Measurements from ENCODE around the gene CEP104. TPM values are rescaled to one million over a fixed set of nuclear protein-coding genes. Genes with fewer than 3 reads are reported as not detected.

The CEP104 gene
- total RNA-seq, 2 donors from 2014 or later = 33.0 to 34.6 TPM

DNA sequence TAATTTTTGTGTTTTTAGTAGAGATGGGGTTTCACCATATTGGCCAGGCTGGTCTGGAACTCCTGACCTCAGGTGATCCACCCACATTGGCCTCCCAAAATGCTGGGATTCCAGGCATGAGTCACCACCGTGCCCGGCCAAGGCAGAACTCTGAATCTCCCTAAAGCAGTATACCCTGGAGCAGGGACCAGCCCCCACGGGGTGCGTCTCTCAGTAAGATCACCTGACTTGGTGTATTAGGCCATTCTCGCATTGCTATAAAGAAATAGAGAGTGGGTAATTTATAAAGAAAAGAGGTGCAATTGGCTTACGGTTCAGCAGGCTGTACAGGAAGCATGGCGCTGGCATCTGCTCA lies 14.4 kb upstream of the CEP104 start:
- Mint-ChIP-seq H3K4me1 (peaks cover 2% of the 10 kb centered on the region), H3K27ac (no peak overlapping the region), H3K27me3 (no peaks in the 10 kb centered on the region), H3K4me3 (no peak overlapping the region), H3K36me3 (ENCODE audit: low read depth) (peaks cover 2% of the 10 kb centered on the region)
- no peak for DNase-seq
- H3K9me3 ChIP-seq (ENCODE audit: control insufficient read depth, low read length, poor library complexity, severe bottlenecking) = no peaks in the 10 kb centered on the region
- ATAC-seq = no peak

GRCh38 chr1:3869751-3870301 lies 12.8 kb upstream of the CEP104 start:
- no peak for DNase-seq
- Mint-ChIP-seq H3K4me3 (no peak overlapping the region), H3K27me3 (no peaks in the 10 kb centered on the region), H3K27ac (no peak overlapping the region), H3K36me3 (ENCODE audit: low read depth) (peaks cover 2% of the 10 kb centered on the region), H3K4me1 (peaks cover 4% of the 10 kb centered on the region)
- H3K9me3 ChIP-seq (ENCODE audit: control insufficient read depth, low read length, poor library complexity, severe bottlenecking) = no peaks in the 10 kb centered on the region
- no peak for ATAC-seq

DNA sequence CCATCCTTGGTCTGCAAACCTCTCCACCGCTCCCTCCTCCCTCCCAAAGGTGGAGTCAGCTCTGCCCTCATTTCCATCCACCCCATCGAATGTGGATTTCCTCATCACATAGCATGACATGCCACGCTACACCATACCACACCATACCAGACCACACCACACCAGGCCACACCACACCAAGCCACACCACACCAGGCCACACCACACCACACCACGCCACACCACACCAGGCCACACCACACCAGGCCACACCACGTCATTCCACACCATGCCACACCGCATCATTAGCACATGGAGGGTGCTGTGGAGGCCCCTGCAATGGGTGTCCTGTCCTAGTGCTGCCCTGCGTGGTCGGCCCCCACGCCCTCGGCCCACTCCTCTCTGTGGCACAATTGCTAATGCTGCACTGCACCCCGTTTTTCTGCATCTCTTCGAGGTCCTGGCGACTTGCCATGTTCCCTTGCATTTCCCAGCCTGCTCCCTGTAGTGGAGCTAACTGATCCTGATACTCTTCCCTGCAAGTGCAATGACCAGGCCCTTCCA lies 11.5 kb upstream of the CEP104 start:
- no peak for ATAC-seq
- H3K4me1 Mint-ChIP-seq = peaks cover 6% of the 10 kb centered on the region
- DNase-seq = no peak
- peak overlapping the region; percentile 67 for H3K27ac Mint-ChIP-seq
- no peaks in the 10 kb centered on the region for H3K27me3 Mint-ChIP-seq
- H3K4me3 Mint-ChIP-seq = no peak overlapping the region
- H3K9me3 ChIP-seq (ENCODE audit: control insufficient read depth, low read length, poor library complexity, severe bottlenecking) = no peaks in the 10 kb centered on the region
- peaks cover 2% of the 10 kb centered on the region for H3K36me3 Mint-ChIP-seq (ENCODE audit: low read depth)

DNA sequence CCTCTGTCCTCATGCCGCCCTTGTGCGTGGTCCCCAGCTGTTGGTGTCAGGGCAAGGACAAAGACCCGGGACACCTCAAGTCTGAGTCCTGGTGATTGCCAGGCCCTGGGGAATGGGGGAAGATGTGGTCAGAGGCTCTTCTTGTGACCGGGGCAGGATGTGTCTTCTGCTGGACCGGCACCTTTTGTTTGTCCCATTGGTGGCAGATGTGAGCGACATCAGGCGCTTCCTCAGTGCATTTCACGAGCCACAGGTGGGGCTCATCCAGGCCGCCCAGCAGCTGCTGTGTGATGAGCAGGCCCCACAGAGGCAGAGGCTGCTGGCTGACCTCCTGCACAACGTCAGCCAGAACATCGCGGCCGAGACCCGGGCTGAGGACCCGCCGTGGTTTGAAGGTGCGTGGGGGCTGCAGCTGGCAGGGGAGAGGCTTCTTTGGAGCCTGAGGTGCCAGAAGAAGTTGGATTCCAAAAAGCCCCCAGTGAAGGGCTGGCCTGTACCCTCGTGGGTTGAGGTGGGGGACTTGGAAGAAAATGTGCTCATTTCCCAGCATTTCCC lies 8.7 kb upstream of the CEP104 start:
- DNase-seq (no peak), ATAC-seq (no peak)
- H3K9me3 ChIP-seq (ENCODE audit: control insufficient read depth, low read length, poor library complexity, severe bottlenecking) = no peaks in the 10 kb centered on the region
- H3K4me1 Mint-ChIP-seq = peaks cover 6% of the 10 kb centered on the region
- no peak overlapping the region for H3K27ac Mint-ChIP-seq
- no peaks in the 10 kb centered on the region for H3K36me3 Mint-ChIP-seq (ENCODE audit: low read depth)
- no peaks in the 10 kb centered on the region for H3K27me3 Mint-ChIP-seq
- no peak overlapping the region for H3K4me3 Mint-ChIP-seq

- Mint-ChIP-seq H3K4me3 (no peak overlapping the region), H3K36me3 (ENCODE audit: low read depth) (no peaks in the 10 kb centered on the region), H3K4me1 (peaks cover 6% of the 10 kb centered on the region), H3K27me3 (no peaks in the 10 kb centered on the region), H3K27ac (no peak overlapping the region)
- DNase-seq (no peak), ATAC-seq (no peak)
- no peaks in the 10 kb centered on the region for H3K9me3 ChIP-seq (ENCODE audit: control insufficient read depth, low read length, poor library complexity, severe bottlenecking)
Measured at GRCh38 chr1:3864884-3865283, 7.9 kb upstream of the CEP104 start.

DNA sequence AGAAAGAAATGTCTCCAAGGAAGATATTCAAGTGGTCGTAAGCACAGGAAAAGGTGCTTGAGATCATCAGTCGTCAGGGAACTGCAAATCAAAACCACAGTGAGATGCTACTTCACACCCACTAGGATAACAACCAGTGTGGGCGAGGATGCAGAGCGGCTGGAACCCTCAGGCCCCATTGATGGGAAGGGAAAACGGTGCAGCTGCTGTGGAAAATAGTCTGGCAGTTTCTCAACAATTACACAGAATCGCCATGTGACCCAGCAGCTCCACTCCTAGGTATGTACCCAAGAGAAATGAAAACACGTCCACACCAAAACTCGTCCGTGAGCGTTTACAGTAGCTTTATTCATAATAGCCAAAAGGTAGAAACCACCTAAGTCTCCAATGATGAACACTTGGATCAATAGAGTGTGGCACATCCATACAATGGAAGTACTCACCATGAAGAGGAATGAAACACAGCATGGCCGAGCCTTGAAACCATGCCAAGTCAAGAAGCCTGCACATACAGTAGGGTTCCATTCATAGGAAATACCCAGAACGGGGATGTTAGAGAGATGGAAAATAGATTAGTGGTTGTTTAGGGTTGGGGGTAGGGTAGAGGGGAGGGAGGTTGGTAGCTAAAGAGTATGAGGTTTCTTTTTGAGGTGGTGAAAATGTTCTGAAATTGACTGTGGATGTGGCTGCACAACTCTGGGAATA lies 6.4 kb upstream of the CEP104 start:
- DNase-seq (no peak), ATAC-seq (no peak)
- Mint-ChIP-seq H3K27ac (no peak overlapping the region), H3K36me3 (ENCODE audit: low read depth) (no peaks in the 10 kb centered on the region), H3K27me3 (no peaks in the 10 kb centered on the region), H3K4me3 (no peak overlapping the region), H3K4me1 (peaks cover 10% of the 10 kb centered on the region)
- no peaks in the 10 kb centered on the region for H3K9me3 ChIP-seq (ENCODE audit: control insufficient read depth, low read length, poor library complexity, severe bottlenecking)

- Mint-ChIP-seq H3K4me3 (peak overlapping the region; percentile 99), H3K27me3 (no peaks in the 10 kb centered on the region), H3K27ac (peak overlapping the region; percentile 78), H3K36me3 (ENCODE audit: low read depth) (no peaks in the 10 kb centered on the region), H3K4me1 (peaks cover 14% of the 10 kb centered on the region)
- H3K9me3 ChIP-seq (ENCODE audit: control insufficient read depth, low read length, poor library complexity, severe bottlenecking) = no peaks in the 10 kb centered on the region
- no peak for DNase-seq
- no peak for ATAC-seq
Measured at GRCh38 chr1:3858231-3858981, 1.4 kb upstream of the CEP104 start.

DNA sequence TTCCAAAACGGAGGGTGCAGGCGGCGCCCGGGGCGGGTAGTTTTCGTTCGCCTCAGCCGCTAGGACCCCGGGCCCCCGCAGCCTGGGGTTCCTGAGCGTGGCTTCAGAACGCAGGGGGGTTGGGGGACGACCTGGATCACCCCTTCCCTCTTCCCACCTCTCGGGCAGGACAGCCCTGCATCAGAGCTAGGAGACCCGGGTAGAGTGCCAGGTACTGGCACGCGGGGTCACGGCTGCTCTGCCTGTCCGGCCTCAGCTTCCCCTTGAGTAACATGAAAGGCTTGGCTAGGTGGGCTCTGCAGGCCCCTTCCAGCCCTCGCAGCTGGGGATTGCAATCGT lies 749 bp upstream of the CEP104 start:
- ATAC-seq = no peak
- no peaks in the 10 kb centered on the region for H3K9me3 ChIP-seq (ENCODE audit: control insufficient read depth, low read length, poor library complexity, severe bottlenecking)
- Mint-ChIP-seq H3K27me3 (no peaks in the 10 kb centered on the region), H3K4me1 (peaks cover 18% of the 10 kb centered on the region), H3K4me3 (peak overlapping the region; percentile 99), H3K36me3 (ENCODE audit: low read depth) (no peaks in the 10 kb centered on the region), H3K27ac (peak overlapping the region; percentile 92)
- no peak for DNase-seq

DNA sequence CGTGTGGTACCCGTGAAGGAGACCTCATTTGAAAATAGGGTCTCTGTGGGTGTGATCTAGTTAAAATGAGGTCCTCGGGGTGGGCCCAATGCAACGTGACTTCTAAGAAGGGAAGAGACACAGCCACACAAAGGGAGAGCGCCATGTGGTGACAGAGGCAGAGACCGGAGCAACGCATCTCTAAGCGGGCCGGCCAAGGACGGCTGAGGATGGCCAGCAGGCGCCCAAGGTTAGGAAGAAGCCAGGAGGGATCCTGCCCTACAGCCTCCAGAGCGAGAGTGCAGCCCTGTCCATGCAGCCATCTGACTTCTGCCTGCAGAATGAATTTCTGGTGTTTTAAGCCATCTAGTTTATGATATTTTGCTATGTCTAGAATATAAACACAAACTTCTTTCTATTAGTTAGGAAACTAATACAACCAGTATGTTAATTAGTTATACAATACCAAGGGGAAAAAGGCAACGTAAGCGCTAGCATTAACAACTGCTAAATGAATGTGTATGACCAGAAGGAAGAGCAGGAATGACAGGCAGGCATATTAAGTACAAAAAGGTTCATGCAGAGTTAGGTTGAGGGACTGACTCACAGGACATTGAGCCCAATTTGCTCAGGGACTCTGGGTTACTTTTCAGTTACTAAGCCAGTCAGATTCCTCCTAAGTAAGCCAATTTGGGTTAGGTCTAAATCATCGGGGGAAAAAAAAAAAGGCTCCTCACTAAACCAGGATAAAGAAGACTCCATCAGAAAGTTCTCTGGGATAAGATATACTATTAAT lies 4.1 kb downstream of the CEP104 start:
- Mint-ChIP-seq H3K4me3 (no peak overlapping the region), H3K36me3 (ENCODE audit: low read depth) (peaks cover under 1% of the 10 kb centered on the region), H3K27me3 (no peaks in the 10 kb centered on the region), H3K4me1 (peaks cover 12% of the 10 kb centered on the region), H3K27ac (no peak overlapping the region)
- no peaks in the 10 kb centered on the region for H3K9me3 ChIP-seq (ENCODE audit: control insufficient read depth, low read length, poor library complexity, severe bottlenecking)
- no peak for ATAC-seq
- DNase-seq = no peak

GRCh38 chr1:3852091-3852490 lies 4.9 kb downstream of the CEP104 start:
- H3K27me3 Mint-ChIP-seq = no peaks in the 10 kb centered on the region
- no peak overlapping the region for H3K27ac Mint-ChIP-seq
- no peaks in the 10 kb centered on the region for H3K9me3 ChIP-seq (ENCODE audit: control insufficient read depth, low read length, poor library complexity, severe bottlenecking)
- H3K4me3 Mint-ChIP-seq = no peak overlapping the region
- ATAC-seq = no peak
- DNase-seq = no peak
- H3K4me1 Mint-ChIP-seq = peaks cover 11% of the 10 kb centered on the region
- H3K36me3 Mint-ChIP-seq (ENCODE audit: low read depth) = peaks cover 3% of the 10 kb centered on the region

GRCh38 chr1:3851292-3851691 lies 5.7 kb downstream of the CEP104 start:
- no peak for DNase-seq
- H3K9me3 ChIP-seq (ENCODE audit: control insufficient read depth, low read length, poor library complexity, severe bottlenecking) = no peaks in the 10 kb centered on the region
- Mint-ChIP-seq H3K36me3 (ENCODE audit: low read depth) (peaks cover 3% of the 10 kb centered on the region), H3K27me3 (no peaks in the 10 kb centered on the region), H3K4me3 (no peak overlapping the region), H3K4me1 (peaks cover 13% of the 10 kb centered on the region), H3K27ac (no peak overlapping the region)
- ATAC-seq = no peak

DNA sequence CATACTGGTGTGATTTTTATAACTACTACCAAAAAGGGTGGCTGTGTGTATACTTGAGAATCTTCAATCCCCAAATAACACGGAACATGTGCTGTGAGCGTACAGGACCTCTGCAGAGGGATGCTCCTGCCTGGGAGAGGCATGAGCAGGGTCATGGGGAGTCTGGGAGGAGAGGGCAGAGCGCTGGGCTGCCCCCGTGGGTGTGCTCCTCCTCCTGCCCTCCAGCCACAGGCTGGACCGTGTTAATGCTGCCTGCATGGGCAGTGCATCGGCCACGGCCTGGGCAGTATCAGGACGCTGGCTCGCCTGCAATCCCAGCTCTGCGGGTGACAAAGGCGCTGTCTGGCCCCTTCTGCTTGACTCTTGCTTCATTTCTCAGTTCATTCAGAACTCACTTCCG lies 6.2 kb downstream of the CEP104 start:
- Mint-ChIP-seq H3K27me3 (no peaks in the 10 kb centered on the region), H3K4me3 (no peak overlapping the region), H3K4me1 (peaks cover 13% of the 10 kb centered on the region), H3K36me3 (ENCODE audit: low read depth) (peaks cover 3% of the 10 kb centered on the region), H3K27ac (no peak overlapping the region)
- no peak for DNase-seq
- ATAC-seq = no peak
- H3K9me3 ChIP-seq (ENCODE audit: control insufficient read depth, low read length, poor library complexity, severe bottlenecking) = no peaks in the 10 kb centered on the region

- Mint-ChIP-seq H3K4me1 (peaks cover 4% of the 10 kb centered on the region), H3K4me3 (no peak overlapping the region), H3K27ac (peak overlapping the region; percentile 39), H3K27me3 (no peaks in the 10 kb centered on the region), H3K36me3 (ENCODE audit: low read depth) (peaks cover 3% of the 10 kb centered on the region)
- ATAC-seq = no peak
- DNase-seq = no peak
- no peaks in the 10 kb centered on the region for H3K9me3 ChIP-seq (ENCODE audit: control insufficient read depth, low read length, poor library complexity, severe bottlenecking)
Measured at GRCh38 chr1:3847081-3847480, 9.9 kb downstream of the CEP104 start.
